ENCODE results near the gene CDH6.
A peak's percentile ranks its signal among the peaks of the same experiment; 100 is the strongest.

CDH6 gene

DNA sequence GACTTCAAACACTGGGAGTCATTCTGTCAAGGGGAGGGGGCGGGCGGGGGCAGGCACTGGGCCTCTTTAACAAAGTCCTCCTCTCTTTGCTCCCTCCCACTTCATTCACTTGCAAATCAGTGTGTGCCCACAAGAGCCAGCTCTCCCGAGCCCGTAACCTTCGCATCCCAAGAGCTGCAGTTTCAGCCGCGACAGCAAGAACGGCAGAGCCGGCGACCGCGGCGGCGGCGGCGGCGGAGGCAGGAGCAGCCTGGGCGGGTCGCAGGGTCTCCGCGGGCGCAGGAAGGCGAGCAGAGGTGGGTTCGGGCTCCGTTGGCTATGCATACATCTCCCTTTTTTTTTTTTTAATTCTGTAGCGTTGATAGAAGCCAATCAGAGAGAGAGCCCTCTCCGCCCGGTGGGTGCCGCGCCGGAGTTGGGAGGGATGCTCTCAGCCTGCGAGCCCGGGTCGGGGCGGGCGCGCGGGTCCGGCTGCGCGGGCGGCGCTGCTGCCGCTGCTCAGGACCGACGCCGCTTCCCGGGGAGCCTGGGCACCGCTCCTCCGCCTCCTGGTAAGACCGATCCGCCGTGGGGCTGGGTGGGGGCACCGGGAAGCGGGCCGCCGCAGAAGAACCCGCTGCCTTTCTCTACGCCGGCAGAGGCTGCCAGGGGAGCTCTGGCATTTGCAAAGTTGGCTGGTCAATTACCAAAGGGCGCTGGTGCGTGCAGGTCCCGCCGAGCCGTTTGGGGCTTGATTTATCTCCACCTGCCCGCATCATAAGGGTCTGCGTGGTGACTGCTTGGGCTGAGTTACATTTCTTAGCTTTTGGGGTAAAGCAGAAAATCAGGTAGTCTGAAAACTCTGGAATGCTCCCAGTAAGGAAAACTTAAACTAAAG, at the start of gene CDH6:
Gene CDH6, plus strand, starts transcription at position 96 of the 877 bp plus-strand sequence. CDS start 73,788 bp downstream, outside the sequence.
- DNase-seq, result peak; percentile 71

DNA sequence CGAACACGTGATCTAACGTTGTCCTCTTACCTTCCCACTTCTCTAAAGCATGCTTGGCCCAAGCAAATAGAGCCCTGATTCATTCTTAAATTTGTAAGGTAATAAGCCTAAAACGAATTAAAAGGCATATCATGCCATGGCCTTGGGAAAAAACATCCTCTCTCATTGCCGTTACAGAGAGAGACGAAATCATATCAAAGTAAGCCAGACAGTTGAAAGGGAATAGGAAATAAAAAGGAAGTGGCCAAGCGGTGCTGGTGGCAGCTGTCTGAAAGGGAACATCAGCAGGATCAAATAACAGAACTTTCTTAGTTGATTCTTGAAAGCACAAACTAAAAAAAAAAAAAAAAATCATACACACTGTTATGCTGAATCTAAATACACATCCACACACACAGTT, 49.1 kb upstream of the CDH6 start:
- DNase-seq, result no peak

- no peak for DNase-seq
Measured at GRCh38 chr5:31148959-31149475, 44.5 kb upstream of the CDH6 start.

DNA sequence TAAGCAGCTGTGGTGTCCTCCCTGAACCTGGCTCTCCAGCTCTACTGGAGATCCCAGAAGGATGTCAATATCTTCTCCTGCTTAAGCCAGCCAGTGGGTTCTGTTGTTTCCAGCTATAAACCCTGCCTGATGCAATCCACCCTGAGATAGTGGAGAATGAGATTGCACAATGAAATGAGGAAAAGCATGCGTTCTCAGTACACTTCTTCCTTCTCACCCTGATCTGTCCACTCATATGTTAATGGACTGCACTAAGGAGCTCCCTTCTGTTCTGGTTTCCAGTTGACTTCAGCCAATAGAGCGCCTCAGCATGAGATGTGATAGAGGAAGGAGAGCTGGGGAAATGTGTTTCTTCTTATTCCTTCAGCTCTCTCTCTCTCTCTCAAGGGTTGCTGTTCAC, 40.0 kb upstream of the CDH6 start:
- no peak for DNase-seq

- no peak for DNase-seq
Measured at GRCh38 chr5:31156631-31157160, 36.8 kb upstream of the CDH6 start.

DNA sequence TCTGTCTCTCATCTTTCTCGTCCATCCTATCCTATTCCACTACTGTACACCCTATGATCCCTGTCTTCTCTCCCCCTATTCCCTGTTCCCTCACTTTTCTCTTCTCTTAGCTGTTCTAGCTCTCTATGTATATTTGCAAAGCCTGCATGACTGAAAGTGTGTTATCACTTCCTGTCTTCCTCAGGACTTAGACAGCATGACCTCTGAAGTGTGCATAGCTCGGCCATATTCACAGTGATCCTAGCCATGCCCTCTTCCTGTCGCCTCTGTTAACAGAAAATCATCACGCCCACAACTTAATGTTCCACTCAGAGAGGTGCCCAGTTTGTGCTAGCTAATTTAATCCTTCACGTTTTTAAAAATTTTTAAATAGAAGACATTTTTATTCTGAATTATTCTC, 35.8 kb upstream of the CDH6 start:
- no peak for DNase-seq

- no peak for DNase-seq
Measured at GRCh38 chr5:31158686-31159085, 34.8 kb upstream of the CDH6 start.

DNA sequence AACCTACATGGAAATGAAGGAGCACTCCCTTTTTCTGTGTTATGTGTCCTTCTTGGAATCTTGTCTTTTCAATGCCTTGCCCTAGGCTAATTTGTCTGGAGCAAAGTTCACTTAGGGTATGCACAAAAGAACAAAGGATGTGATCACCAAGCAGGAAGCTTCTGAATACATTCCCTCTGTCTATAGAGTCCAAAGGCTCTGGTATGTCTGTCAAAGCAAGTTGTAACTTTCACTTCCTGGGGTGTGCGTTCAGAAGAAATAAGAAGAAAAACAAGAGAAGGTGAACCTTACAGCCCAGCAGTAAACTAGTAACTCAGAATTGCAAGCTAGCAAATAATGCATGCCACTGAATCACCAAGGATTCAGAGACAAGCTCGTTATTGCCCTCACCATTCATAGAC, 31.7 kb upstream of the CDH6 start:
- no peak for DNase-seq

DNA sequence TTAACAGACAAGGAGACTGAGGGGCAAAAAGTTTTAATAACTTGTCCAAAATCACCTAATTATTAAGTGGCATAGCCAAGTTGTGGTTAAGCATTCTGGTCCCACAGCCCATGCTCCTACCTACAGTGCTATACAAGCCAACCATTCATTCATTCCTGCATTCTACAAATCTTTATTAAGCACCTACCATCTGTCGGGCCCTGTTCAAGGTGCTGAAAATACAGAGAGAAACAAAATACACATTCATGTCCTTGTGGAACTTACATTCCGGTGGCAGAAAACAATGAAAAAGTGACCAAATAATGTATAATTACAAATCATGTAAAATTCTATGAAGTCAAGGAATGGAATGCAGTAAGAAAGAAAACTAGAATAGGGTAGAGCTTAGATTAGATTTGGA, 27.8 kb upstream of the CDH6 start:
- DNase-seq, result no peak

DNA sequence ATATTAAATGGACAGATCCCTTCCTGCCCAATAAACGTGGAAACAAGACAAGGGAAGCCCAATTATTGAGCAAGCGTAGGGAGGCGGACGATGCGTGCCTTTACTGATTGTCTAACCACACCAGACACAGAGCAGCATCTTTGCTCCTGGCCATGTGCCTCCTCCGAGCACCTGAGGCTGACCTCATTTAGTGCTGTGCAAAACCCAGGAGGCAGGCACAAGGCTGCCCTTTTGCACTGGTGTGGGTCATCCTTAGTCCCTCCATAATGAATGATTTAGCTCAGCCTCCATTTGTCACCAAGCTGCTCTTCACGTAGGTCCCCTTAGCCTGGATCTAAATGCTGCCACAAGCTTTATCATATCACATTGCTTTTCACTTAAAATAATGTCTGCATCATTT, 24.1 kb upstream of the CDH6 start:
- DNase-seq, result no peak

DNA sequence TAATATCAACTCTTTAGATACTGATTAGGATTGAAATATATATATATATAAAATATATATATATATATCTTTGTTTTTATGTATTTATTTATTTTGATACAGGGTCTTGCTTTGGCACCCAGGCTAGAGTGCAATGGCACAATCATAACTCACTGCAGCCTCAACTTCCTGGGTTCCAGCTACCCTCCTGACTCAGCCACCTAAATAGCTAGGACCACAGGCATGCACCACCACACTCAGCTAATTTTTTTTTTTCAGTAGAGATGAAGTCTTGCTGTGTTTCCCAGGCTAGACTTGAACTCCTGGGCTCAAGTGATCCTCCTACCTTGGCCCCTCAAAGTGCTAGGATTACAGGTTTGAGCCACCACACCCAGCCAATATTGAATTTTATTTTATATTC, 20.6 kb upstream of the CDH6 start:
- DNase-seq, result no peak

DNA sequence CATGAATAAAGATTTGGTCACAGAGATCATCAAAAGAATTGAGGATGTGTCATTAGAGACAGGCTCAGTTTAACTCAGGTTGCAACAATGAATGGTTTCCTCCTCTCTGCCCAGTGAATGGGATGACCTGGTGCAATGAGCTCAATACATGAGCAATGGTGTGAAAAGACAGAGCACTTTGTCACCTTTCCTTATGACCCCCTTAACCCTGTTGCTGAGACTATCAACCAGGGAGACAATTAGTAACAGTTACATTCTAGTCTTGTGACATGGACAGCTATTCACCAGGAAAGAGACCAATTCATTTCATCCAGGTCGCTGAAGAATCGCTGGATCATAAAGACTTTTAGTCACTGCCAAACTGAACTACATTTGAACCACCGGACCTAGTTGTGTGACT, 19.9 kb upstream of the CDH6 start:
- DNase-seq, result no peak

DNA sequence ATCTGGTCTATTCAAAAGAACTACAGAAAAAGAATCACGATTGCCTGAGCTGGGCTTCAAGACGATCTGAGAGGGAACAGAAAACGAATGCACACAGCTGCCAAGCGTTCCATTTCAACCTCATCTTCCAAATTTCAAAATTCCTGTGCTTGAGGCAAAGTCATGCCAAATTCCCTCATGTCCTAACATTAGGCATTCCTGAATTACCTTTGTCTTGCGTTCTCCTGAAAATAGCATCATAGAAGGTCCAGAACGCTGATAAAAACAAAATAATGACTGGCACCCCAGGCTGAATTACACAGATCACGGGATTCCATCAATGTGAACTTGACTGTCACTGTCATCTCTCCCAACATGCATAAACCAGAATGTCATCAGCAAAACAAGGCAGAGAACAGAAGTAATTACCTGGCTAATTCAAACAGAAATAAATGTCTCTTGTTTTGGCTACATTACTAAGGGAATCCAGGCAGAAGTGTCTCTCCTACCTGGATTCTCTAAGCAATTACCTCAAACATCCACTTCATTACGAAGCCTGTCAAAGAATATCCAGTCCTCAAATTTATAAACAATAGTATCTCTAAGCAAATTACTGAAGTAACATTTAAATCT, 12.0 kb upstream of the CDH6 start:
- DNase-seq, result no peak

DNA sequence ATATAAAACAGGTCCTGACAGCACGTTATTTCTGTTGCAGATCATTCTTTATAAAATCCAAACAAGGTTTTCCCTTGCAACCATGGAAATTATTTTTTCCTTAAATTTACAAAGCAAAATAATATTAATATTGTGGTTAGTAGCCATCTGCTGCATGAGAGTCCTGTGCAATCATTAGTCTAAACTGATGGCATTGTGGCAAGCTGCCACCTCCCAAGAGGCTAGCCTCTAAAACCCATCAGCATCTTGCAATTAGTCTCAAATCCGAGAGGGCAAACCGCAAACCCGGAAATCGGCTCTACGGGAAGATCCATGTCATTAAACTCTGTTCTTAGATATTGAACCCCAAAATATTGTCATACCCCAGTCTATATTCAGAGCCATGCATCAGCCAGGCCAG, 11.3 kb upstream of the CDH6 start:
- no peak for DNase-seq

- DNase-seq, result no peak
Measured at GRCh38 chr5:31185951-31186350, 7.5 kb upstream of the CDH6 start.

DNA sequence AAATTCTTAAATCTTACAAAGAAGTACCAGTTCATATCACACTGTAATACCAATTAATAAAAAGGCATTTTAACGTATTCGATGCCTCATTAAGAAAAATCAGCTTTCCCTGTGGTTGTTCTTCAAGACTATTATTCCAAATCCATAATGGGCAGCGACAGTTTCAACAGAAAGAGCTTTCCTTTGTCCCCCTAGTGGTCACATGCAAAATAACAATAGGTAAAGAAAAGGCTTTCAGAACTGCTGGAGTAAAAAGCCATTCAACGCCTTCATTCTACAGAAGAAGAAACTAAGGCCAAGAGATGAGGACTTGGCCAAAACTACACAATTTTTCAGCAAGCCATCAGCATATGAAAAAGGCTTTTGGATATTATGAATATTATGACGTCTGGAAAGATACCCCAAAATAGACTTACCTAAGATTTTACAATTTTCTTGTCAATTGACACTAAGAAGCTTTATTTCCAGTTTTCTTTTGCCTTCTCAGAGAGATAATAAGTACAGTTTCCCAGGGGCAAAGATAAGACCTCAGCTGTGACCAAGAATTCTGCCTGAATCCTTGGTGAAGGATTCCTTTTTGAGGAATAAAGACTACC, 6.7 kb upstream of the CDH6 start:
- no peak for DNase-seq

DNA sequence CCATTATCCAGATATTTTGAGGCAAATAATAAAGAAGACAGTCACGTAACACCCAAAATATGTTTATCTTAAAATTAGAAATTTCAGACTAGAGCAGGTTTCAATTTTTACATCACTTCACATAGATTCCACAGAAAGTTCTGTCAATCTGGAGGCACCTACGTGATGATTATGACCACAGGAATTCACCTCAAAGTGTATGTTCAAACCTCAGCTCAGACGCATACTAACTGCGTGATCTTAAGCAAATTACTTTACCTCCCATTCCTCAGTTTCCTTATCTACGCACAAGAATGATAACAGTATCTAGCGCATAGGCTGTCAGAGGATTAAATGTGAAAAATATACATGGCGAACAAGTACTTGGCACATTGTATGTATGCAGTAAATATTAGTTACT, 5.9 kb upstream of the CDH6 start:
- no peak for DNase-seq

DNA sequence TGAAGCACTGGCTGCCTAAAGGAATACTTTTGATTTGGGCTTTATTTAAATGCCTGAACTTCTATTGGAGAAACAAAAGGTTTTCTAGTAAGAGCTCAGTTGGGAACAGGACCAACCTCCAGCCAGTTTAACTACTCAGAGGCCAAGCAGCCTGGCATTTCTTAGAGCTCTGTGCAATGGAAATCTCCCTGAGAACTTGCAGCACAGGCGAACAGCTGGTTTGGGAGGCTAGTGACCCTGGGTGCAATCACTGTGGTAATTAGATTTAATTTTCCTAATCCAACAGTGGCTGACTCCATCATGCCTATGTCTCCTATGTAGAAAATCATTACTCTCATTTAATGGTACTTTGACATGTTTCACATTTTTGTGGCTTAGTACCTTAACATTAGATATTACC, 1.0 kb upstream of the CDH6 start:
- DNase-seq, result no peak

GRCh38 chr5:31193116-31193515, 370 bp upstream of the CDH6 start:
- DNase-seq, result no peak

- no peak for DNase-seq
Measured at GRCh38 chr5:31194468-31194813, 955 bp downstream of the CDH6 start.

- DNase-seq, result no peak
Measured at GRCh38 chr5:31194892-31195555, 1.5 kb downstream of the CDH6 start.

GRCh38 chr5:31196309-31196708, 2.8 kb downstream of the CDH6 start:
- no peak for DNase-seq

- no peak for DNase-seq
Measured at GRCh38 chr5:31197183-31197582, 3.7 kb downstream of the CDH6 start.
